Neural cell (in vitro differentiated cells): ENCODE measurements around the gene KCNJ6. TPM values are rescaled to one million over a fixed set of nuclear protein-coding genes. Genes with fewer than 3 reads are reported as not detected.
"Not testable (repeated sequence)": the region's sequence is repeated elsewhere in the genome, so short reads cannot be mapped to it uniquely, and the experiment has no call there.

Experiments used
- H2AFZ ChIP-seq: fragments of 200-600, 300-800 bp; sonication (generic), shearing (Covaris generic); 2 replicates; pipeline ENCODE4 v1.6.0; 2014; ENCODE audit warnings: low read depth, mild to moderate bottlenecking, antibody characterized with exemption, low read length, moderate library complexity
- H3F3A ChIP-seq: fragments of 200-600 bp; shearing (Covaris generic); 2 replicates; pipeline ENCODE4 v1.6.1; 2016; ENCODE audit warnings: mild to moderate bottlenecking, moderate library complexity, mixed read lengths, antibody characterized with exemption, low read length; ENCODE audit not compliant: insufficient read depth, poor library complexity, severe bottlenecking
- H3K27ac ChIP-seq: fragments of 200-600, 300-800 bp; sonication (generic), shearing (Covaris generic); 2 replicates; pipeline ENCODE4 v1.5.1; 2014; ENCODE audit warnings: mild to moderate bottlenecking, low read length, moderate library complexity
- H3K27me3 ChIP-seq: fragments of 300-800, 200-600 bp; sonication (generic), shearing (Covaris generic); 2 replicates; pipeline ENCODE4 v1.6.0; 2014; ENCODE audit warnings: mild to moderate bottlenecking, low read depth, low read length, moderate library complexity; ENCODE audit not compliant: insufficient read depth
- H3K36me3 ChIP-seq: fragments of 300-800, 200-600 bp; sonication (generic), shearing (Covaris generic); 2 replicates; pipeline ENCODE4 v1.5.1; 2014; ENCODE audit warnings: mild to moderate bottlenecking, antibody characterized with exemption, low read length, moderate library complexity; ENCODE audit not compliant: insufficient read depth
- H3K4me2 ChIP-seq: fragments of 300-800, 200-600 bp; sonication (generic), shearing (Covaris generic); 2 replicates; pipeline ENCODE4 v1.6.0; 2014; ENCODE audit warnings: mild to moderate bottlenecking, low read length
- H3K4me3 ChIP-seq: fragments of 300-800, 200-600 bp; sonication (generic), shearing (Covaris generic); 2 replicates; pipeline ENCODE4 v1.5.1; 2014; ENCODE audit warnings: mild to moderate bottlenecking, low read length, moderate library complexity
- H3K79me2 ChIP-seq: fragments of 200-600 bp; shearing (Covaris generic); replicated peaks from 2 replicates; pipeline ENCODE4 v1.6.0; 2014; ENCODE audit warnings: mild to moderate bottlenecking, low read length, moderate library complexity; ENCODE audit not compliant: insufficient read depth
- H3K9ac ChIP-seq: fragments of 300-800, 200-600 bp; sonication (generic), shearing (Covaris generic); 2 replicates; pipeline ENCODE4 v1.6.1; 2016; ENCODE audit warnings: mild to moderate bottlenecking, low read length, mixed read lengths
- H3K9me2 ChIP-seq: fragments of 200-600 bp; shearing (Covaris generic); 2 replicates; pipeline ENCODE4 v1.6.1; 2016; ENCODE audit warnings: mild to moderate bottlenecking, low read length, mixed read lengths; ENCODE audit not compliant: insufficient read depth
- H3K9me3 ChIP-seq: fragments of 200-600, 300-800 bp; sonication (generic), shearing (Covaris generic); 2 replicates; pipeline ENCODE4 v1.6.1; 2016; ENCODE audit warnings: mild to moderate bottlenecking, mixed run types, low read length, moderate library complexity, mixed read lengths
- H4K20me1 ChIP-seq: fragments of 200-600 bp; shearing (Covaris generic); 2 replicates; pipeline ENCODE4 v1.6.1; 2016; ENCODE audit warnings: mild to moderate bottlenecking, mixed run types; ENCODE audit not compliant: insufficient read depth
- EZH2 ChIP-seq: fragments of 200-600, 300-800 bp; shearing (Covaris generic), sonication (generic); IDR thresholded peaks from 2 replicates; pipeline ENCODE4 v1.6.1; 2014; ENCODE audit warnings: antibody characterized with exemption, low read length, borderline replicate concordance, mild to moderate bottlenecking; ENCODE audit not compliant: insufficient read depth, poor library complexity, severe bottlenecking
- MXI1 ChIP-seq: fragments of 450-650 bp; conservative IDR thresholded peaks from 2 replicates; pipeline ENCODE4 v1.6.1; 2014; ENCODE audit warnings: antibody characterized with exemption, mild to moderate bottlenecking; ENCODE audit not compliant: poor library complexity, severe bottlenecking
- POLR2AphosphoS5 ChIP-seq: IDR thresholded peaks from 2 replicates; pipeline ENCODE4 v1.6.1; 2012
- RAD21 ChIP-seq: fragments of 450-650 bp; conservative IDR thresholded peaks from 2 replicates; pipeline ENCODE4 v1.6.1; 2014; ENCODE audit warnings: antibody characterized with exemption, mild to moderate bottlenecking, moderate library complexity
- REST ChIP-seq: IDR thresholded peaks from 2 replicates; pipeline ENCODE4 v1.6.1; 2012; ENCODE audit warnings: borderline replicate concordance
- SMC3 ChIP-seq: fragments of 450-650 bp; conservative IDR thresholded peaks from 2 replicates; pipeline ENCODE4 v1.6.1; 2014; ENCODE audit warnings: antibody characterized with exemption, mild to moderate bottlenecking, moderate library complexity; ENCODE audit not compliant: poor library complexity
- TAF1 ChIP-seq: IDR thresholded peaks from 2 replicates; pipeline ENCODE4 v1.6.1; 2012; ENCODE audit warnings: low read depth
- polyA plus RNA-seq: library from polyadenylated mRNA; depleted of rRNA; stranded (reverse); fragments of >200 nt; gene quantifications from 2 replicates; pipeline ENCODE4 v1.2.3, GENCODE V29; 2014
- TF ChIP-seq, protein P1 (sequence below): fragments of 450-650 bp; IDR thresholded peaks from 2 replicates; pipeline ENCODE4 v1.5.1; 2014; ENCODE audit warnings: antibody characterized with exemption, mild to moderate bottlenecking, moderate library complexity; ENCODE audit not compliant: poor library complexity, severe bottlenecking

KCNJ6 gene
- polyA plus RNA-seq, 1 donor from 2014 or later = 1.7 TPM

DNA sequence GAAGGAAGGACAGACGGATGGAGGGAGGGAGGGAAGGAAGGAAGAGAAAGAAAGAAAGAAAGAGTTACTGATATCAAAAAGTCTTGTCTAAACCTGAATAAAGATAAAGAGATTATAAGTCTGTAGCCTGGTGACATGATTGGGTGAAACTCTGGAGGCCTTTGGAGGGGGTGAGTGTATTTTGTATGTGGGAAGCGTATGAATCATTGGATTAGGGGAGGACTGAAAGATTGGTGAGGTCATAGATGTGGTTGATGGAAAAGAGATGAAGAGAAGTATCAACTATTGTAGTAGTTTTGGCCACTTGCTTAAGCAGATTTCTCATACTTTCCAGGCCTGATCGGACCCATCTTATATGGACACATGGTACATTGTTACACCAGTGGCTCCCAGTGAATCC lies 11.5 kb upstream of the KCNJ6 start:
- no peaks in the 10 kb centered on the region for H3K79me2 ChIP-seq
- no peak overlapping the region for H2AFZ ChIP-seq
- H3F3A ChIP-seq = no peaks in the 10 kb centered on the region
- H3K4me3 ChIP-seq = no peak overlapping the region
- H3K36me3 ChIP-seq = no peaks in the 10 kb centered on the region
- H3K9me2 ChIP-seq = no peaks in the 10 kb centered on the region
- no peak overlapping the region for H3K4me2 ChIP-seq
- TF ChIP-seq REST = no peak
- no peak for TF ChIP-seq RAD21
- no peak for TF ChIP-seq TAF1
- H4K20me1 ChIP-seq = no peaks in the 10 kb centered on the region
- H3K9me3 ChIP-seq = no peaks in the 10 kb centered on the region
- H3K27me3 ChIP-seq = no peaks in the 10 kb centered on the region
- no peak overlapping the region for H3K27ac ChIP-seq
- H3K9ac ChIP-seq = no peak overlapping the region

GRCh38 chr21:37921091-37921490 lies 4.8 kb upstream of the KCNJ6 start:
- peaks cover 2% of the 10 kb centered on the region for H3K27me3 ChIP-seq
- H3K36me3 ChIP-seq = no peaks in the 10 kb centered on the region
- no peaks in the 10 kb centered on the region for H3K79me2 ChIP-seq
- no peak overlapping the region for H2AFZ ChIP-seq
- no peaks in the 10 kb centered on the region for H3K9me3 ChIP-seq
- no peaks in the 10 kb centered on the region for H3F3A ChIP-seq
- no peaks in the 10 kb centered on the region for H4K20me1 ChIP-seq
- no peaks in the 10 kb centered on the region for H3K9me2 ChIP-seq
- H3K4me3 ChIP-seq = no peak overlapping the region
- no peak for TF ChIP-seq RAD21
- TF ChIP-seq POLR2AphosphoS5 = no peak
- TF ChIP-seq EZH2 = no peak
- no peak for TF ChIP-seq TAF1
- no peak for TF ChIP-seq MXI1
- no peak for TF ChIP-seq SMC3
- TF ChIP-seq, protein P1, sequence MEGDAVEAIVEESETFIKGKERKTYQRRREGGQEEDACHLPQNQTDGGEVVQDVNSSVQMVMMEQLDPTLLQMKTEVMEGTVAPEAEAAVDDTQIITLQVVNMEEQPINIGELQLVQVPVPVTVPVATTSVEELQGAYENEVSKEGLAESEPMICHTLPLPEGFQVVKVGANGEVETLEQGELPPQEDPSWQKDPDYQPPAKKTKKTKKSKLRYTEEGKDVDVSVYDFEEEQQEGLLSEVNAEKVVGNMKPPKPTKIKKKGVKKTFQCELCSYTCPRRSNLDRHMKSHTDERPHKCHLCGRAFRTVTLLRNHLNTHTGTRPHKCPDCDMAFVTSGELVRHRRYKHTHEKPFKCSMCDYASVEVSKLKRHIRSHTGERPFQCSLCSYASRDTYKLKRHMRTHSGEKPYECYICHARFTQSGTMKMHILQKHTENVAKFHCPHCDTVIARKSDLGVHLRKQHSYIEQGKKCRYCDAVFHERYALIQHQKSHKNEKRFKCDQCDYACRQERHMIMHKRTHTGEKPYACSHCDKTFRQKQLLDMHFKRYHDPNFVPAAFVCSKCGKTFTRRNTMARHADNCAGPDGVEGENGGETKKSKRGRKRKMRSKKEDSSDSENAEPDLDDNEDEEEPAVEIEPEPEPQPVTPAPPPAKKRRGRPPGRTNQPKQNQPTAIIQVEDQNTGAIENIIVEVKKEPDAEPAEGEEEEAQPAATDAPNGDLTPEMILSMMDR = no peak
- H3K4me2 ChIP-seq = no peak overlapping the region
- H3K27ac ChIP-seq = no peak overlapping the region
- no peak overlapping the region for H3K9ac ChIP-seq

DNA sequence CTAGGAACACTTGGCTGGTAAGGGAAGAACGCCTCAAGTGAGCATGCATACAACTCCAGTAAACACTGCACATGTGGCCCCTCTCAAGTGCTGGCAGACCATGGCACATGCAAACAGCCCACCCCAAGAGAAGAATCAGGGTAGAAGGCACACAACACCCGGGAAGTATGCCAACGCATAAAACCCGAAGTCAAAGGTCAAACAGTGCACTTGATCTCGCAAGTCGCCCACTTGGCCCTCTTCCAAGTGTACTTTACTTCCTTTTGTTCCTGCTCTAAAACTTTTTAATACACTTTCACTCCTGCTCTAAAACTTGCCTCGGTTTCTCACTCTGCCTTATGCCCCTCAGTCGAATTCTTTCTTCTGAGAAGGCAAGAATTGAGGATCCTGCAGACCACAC lies 4.0 kb upstream of the KCNJ6 start:
- not testable (repeated sequence) for H3K36me3 ChIP-seq, H3K79me2 ChIP-seq, H3K9ac ChIP-seq, H3F3A ChIP-seq, H3K27me3 ChIP-seq, H4K20me1 ChIP-seq, H3K9me3 ChIP-seq, H3K27ac ChIP-seq, H2AFZ ChIP-seq, H3K4me2 ChIP-seq, H3K4me3 ChIP-seq, H3K9me2 ChIP-seq
